ENCODE measurements around the gene KDM7A. TPM values are rescaled to one million over a fixed set of nuclear protein-coding genes. Genes with fewer than 3 reads are reported as not detected.

Gene KDM7A
- total and polyA plus RNA-seq, 2 of the 4 experiments (the other 2 are of a cell fraction): 1.5 to 2.3 TPM

DNA sequence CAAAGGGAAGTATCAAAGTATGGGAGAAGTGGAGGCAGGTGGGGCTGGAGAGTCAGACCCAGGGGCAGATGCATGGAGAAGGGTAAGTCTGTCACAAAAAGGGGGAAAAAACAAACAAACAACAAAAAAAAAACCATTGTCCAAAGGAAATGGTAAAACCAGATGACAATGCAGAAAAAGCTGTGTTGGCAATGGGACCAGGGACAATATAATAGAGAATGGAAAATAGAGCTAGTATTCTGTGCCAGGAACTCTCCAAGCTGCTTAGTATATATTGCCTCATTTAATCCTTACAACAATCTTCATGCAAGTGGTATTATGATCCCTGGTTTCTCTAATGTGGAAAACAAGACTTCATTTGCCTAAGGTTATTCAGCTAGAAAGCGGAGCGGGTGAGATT is 13.1 kb upstream of the KDM7A start:
- no peak for DNase-seq
- Histone ChIP-seq H3K4me1 (ENCODE audit: control insufficient read depth, insufficient read depth, low read length) (no peaks in the 10 kb centered on the region), H3K23ac (ENCODE audit: low read depth, low read length) (no peak overlapping the region), H3K14ac (replicated peaks; ENCODE audit: low read depth, low read length) (no peak overlapping the region), H3K79me1 (ENCODE audit: low read depth in 1 of 2, low read length in 2 of 2) (no peaks in the 10 kb centered on the region), H2AFZ (replicated peaks; ENCODE audit: low read length, poor library complexity) (no peak overlapping the region), H3K9me1 (ENCODE audit: insufficient read depth, low read length) (no peaks in the 10 kb centered on the region), H3K9ac (ENCODE audit: low read depth, low read length) (no peak overlapping the region), H3K36me3 (ENCODE audit: control insufficient read depth, insufficient read depth, low read length) (no peaks in the 10 kb centered on the region), H3K4ac (ENCODE audit: low read depth, low read length) (no peak overlapping the region), H3K4me2 (ENCODE audit: low read depth, low read length) (no peak overlapping the region), H4K8ac (ENCODE audit: low read depth in 2 of 2, low read length in 2 of 2) (no peak overlapping the region), H4K20me1 (ENCODE audit: insufficient read depth, low read length) (no peaks in the 10 kb centered on the region), H3K27me3 (ENCODE audit: control insufficient read depth, insufficient read depth, low read length) (peaks cover 27% of the 10 kb centered on the region), H4K91ac (ENCODE audit: insufficient read depth, low read depth, low read length) (no peak overlapping the region), H2BK20ac (ENCODE audit: low read depth, low read length) (no peak overlapping the region), H3K56ac (ENCODE audit: extremely low read depth, insufficient read depth, low read length) (no peak overlapping the region), H4K5ac (ENCODE audit: low read depth, low read length) (no peak overlapping the region), H2BK15ac (ENCODE audit: low read depth, low read length) (no peak overlapping the region), H3K4me3 (ENCODE audit: insufficient read depth, low read depth, low read length) (no peak overlapping the region), H3K18ac (ENCODE audit: low read depth, low read length) (no peak overlapping the region), H2AK5ac (ENCODE audit: low read depth, low read length) (no peak overlapping the region), H2AK9ac (replicated peaks; ENCODE audit: low read depth, low read length, poor library complexity) (no peak overlapping the region), H2BK5ac (ENCODE audit: low read depth, low read length, poor library complexity, severe bottlenecking) (no peak overlapping the region), H3K27ac (ENCODE audit: insufficient read depth, low read length) (no peak overlapping the region), H3K9me3 (ENCODE audit: control insufficient read depth, insufficient read depth, low read length) (no peaks in the 10 kb centered on the region), H2BK120ac (ENCODE audit: low read depth, low read length) (no peak overlapping the region)
- dilution Hi-C loops (cut with HindIII; ENCODE audit: low sequenced_read_pairs, unreplicated experiment) (no loop called here), intact Hi-C loops (cut with micrococcal nuclease) (no loop called here), in situ Hi-C loops (cut with MboI; ENCODE audit: low sequenced_read_pairs) (loop anchor here (10.0 kb wide), 1 partner anchor 115 kb away; no protein-coding TSS in a partner anchor)
- no CpG with 5 or more reads among the region's 2 CpGs for WGBS, 2 experiments (ENCODE audit: extremely low coverage in 2 of 2, insufficient read length in 1 of 2)
- no peak for ATAC-seq (ENCODE audit: low read depth)
- ChIA-PET POLR2A (ENCODE audit: unreplicated experiment) (no interaction called here), CTCF (interaction anchor here (0.5 kb wide), 1 partner anchor 72 kb away, joined by 3 read pairs; no protein-coding TSS in a partner anchor)
- BruUV-seq (replicated peaks): no TSS peak
- TF ChIP-seq BHLHE40 (IDR thresholded peaks at IDR 0.05; ENCODE audit: low read depth, low read length) (no peak), RCOR1 (IDR thresholded peaks at IDR 0.05; ENCODE audit: insufficient replicate concordance, low read length) (no peak), CTCF (conservative IDR thresholded peaks at IDR 0.05; ENCODE audit: low read depth, low read length) (no peak), RFX5 (IDR thresholded peaks at IDR 0.05; ENCODE audit: low read depth, low read length) (no peak), MXI1 (IDR thresholded peaks at IDR 0.05; ENCODE audit: borderline replicate concordance, low read depth, low read length) (no peak), CHD1 (IDR thresholded peaks at IDR 0.05; ENCODE audit: low read depth, low read length) (no peak), CEBPB (IDR thresholded peaks at IDR 0.05; ENCODE audit: low read depth, low read length) (no peak), FOS (IDR thresholded peaks at IDR 0.05; ENCODE audit: low read depth, low read length) (no peak), SMC3 (IDR thresholded peaks at IDR 0.05; ENCODE audit: low read depth, low read length) (no peak)
- TF ChIP-seq, protein P1, sequence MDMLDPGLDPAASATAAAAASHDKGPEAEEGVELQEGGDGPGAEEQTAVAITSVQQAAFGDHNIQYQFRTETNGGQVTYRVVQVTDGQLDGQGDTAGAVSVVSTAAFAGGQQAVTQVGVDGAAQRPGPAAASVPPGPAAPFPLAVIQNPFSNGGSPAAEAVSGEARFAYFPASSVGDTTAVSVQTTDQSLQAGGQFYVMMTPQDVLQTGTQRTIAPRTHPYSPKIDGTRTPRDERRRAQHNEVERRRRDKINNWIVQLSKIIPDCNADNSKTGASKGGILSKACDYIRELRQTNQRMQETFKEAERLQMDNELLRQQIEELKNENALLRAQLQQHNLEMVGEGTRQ (IDR thresholded peaks at IDR 0.05; ENCODE audit: low read depth, low read length): no peak
